Esophagus (tissue), 2 donors: ENCODE measurements around the gene WNT6. TPM values are rescaled to one million over a fixed set of nuclear protein-coding genes. Genes with fewer than 3 reads are reported as not detected.

ENCODE experiments used
- H3K27ac ChIP-seq, 2 donors: one replicate each; pipeline ENCODE4 v1.5.1; 2013; ENCODE audit warnings: low read depth in 2 of 2, mild to moderate bottlenecking in 2 of 2, inconsistent platforms in 1 of 2, low read length in 1 of 2, moderate library complexity in 1 of 2
- H3K27me3 ChIP-seq, 2 donors: one replicate each; pipeline ENCODE4 v1.6.1; 2013; ENCODE audit warnings: low read length in 2 of 2, control low read depth in 1 of 2, mild to moderate bottlenecking in 1 of 2; ENCODE audit not compliant: insufficient read depth in 2 of 2, control insufficient read depth in 1 of 2
- H3K36me3 ChIP-seq, 2 donors: one replicate each; pipeline ENCODE4 v1.6.1; 2013; ENCODE audit warnings: low read length in 1 of 2; ENCODE audit not compliant: control insufficient read depth in 2 of 2, insufficient read depth in 2 of 2
- H3K4me1 ChIP-seq, 2 donors: one replicate each; pipeline ENCODE4 v1.6.1; 2013; ENCODE audit warnings: low read length in 1 of 2; ENCODE audit not compliant: control insufficient read depth in 2 of 2, insufficient read depth in 2 of 2
- H3K4me3 ChIP-seq, 2 donors: one replicate each; pipeline ENCODE4 v1.5.1; 2013; ENCODE audit warnings: low read length in 2 of 2, mild to moderate bottlenecking in 2 of 2, low read depth in 1 of 2, moderate library complexity in 1 of 2
- H3K9me3 ChIP-seq, 2 donors: one replicate each; pipeline ENCODE4 v1.6.1; 2013; ENCODE audit warnings: mild to moderate bottlenecking in 2 of 2, low read depth in 1 of 2, low read length in 1 of 2, moderate library complexity in 1 of 2; ENCODE audit not compliant: control insufficient read depth in 2 of 2, insufficient read depth in 1 of 2
- WGBS, 2 donors: extraction: QIAGEN DNeasy Blood & Tissue Kit; methylation state at CpG; one replicate each; pipeline ENCODE4 v1.1.7; 2013; 5-methylcytosine and 5-hydroxymethylcytosine counted together
- polyA plus RNA-seq, 2 donors: library from polyadenylated mRNA; stranded (reverse); fragments of 200-250 nt; gene quantifications; one replicate each; pipeline ENCODE4 v1.2.3, GENCODE V29; 2013
- donor health status: healthy with polysubstance abuse.
- donor health status: Bipolar disorder and iron deficiency.

Gene WNT6
- polyA plus RNA-seq, 2 donors, result 0.31 to 0.76 TPM

DNA sequence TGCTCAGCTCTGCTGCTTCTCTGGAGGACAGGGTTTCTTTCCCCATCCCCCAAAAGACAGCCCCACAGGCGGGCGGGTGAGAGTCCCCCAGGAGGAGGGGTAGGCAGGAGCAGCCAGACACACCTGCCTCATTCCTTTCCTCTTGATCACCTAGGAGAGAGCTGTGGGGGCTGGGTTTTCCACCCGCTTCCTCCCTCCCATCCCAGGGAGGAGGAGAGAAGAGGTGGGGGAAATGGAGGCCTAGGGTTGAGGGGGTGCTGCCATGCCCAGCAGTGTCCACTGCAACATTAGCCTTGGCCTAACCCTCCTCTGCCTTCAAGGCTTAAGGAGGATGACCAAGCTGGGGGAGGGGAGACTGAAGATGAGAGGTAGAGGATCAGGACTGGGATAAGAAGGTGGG, 35.7 kb downstream of the WNT6 start:
- WGBS, 2 donors, result 48 to 55% methylated on average over 3 of the region's 3 CpGs
- no peaks in the 10 kb centered on the region for H3K36me3 ChIP-seq
- H3K27me3 ChIP-seq, result peaks cover 0 to 9% of the 10 kb centered on the region in 2 donors
- H3K4me1 ChIP-seq, result peaks cover 5 to 49% of the 10 kb centered on the region in 2 donors
- H3K27ac ChIP-seq, result peak overlapping the region; percentile 28 to 65
- no peak overlapping the region for H3K4me3 ChIP-seq
- H3K9me3 ChIP-seq, result peaks cover 0 to 2% of the 10 kb centered on the region in 2 donors

DNA sequence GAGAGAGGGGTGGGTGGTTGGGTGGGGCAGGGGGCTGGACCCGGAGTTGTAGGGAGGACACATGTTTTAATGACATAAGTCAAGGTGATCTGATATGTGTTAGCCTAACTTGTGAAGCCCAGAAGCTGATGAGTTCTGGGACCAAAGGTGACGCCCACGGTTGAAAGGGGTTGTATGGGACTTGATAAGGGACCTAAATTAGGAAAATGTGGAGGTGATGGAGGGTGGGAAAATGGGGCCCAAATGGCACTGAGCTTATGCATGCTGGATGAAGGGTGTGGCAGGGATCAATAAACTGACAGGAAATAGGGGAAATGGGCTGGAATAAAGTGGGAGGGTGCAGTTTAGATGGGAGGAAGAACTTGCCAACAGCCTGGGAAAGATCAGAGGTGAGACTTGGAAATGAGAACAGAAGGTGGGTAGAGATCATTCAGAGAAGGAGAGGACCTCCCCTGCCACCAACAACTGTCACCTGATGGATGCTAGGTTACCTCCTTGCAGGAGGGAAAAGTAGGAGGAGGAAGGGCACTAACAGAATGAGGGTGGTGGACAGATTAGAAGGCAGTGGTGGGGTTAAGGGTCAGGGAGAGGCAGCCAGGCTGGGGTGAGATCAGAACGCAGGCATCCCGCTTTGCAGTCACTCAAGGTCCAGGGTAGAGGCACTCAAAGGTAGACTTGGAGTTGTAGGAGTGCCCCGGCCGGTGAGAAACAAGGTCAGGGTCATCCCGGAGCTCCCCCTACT, 36.3 kb downstream of the WNT6 start:
- Histone ChIP-seq H3K4me3 (no peak overlapping the region), H3K36me3 (no peaks in the 10 kb centered on the region), H3K27ac (peak overlapping the region; percentile 45 to 61), H3K27me3 (peaks cover 0 to 9% of the 10 kb centered on the region in 2 donors), H3K4me1 (peaks cover 5 to 49% of the 10 kb centered on the region in 2 donors), H3K9me3 (peaks cover 0 to 2% of the 10 kb centered on the region in 2 donors)
- WGBS, 2 donors, result 21 to 25% methylated on average over 8 of the region's 8 CpGs

DNA sequence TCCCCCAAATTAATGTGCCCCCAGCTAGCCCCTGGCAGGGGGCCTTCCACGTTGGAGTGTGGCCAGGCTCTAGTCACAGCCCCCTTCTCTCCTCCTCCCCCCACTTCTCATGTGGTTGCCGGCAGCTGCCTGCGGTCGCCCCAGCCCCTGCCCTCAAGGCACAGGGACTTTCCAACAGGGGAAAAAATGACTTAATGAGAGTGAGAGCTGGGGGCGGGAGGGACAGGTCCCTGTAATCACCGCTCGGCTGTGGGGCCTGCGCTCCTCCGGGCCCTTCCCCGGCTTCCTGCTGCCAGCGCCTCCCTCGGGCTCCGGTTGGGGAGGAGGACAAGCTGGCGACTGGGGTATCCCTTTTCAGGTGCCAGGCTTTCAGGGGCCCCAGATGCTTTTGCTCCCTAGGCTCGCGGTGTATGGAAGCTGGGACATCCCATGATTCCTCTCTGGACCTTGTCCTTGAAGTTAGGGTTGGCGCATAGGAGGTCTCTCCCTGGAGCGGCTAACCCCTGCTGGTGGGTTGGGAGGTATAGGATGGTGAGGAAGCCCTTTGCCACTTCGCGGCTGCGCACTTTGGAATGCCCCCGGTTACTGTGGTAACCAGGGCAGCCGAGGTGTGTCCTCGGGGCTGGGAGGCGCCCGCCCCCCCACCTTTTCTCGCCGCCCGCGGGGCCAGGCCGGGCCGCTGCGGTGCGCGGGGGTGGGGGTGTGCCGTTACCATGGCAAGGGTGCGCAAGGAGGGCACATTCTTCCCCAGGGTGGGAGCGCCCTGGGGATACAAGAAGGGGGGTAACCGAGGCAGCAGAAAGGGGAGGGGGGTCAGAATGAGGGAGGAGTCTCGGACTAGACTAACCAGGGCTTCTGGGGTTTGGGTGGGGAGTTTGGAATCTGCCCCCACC, 37.1 kb downstream of the WNT6 start:
- WGBS, 2 donors, result 2% methylated on average over 35 to 40 of the region's 40 CpGs
- Histone ChIP-seq H3K27me3 (peaks cover 0 to 9% of the 10 kb centered on the region in 2 donors), H3K36me3 (no peaks in the 10 kb centered on the region), H3K27ac (peak overlapping the region; percentile 45 to 61), H3K4me1 (peaks cover 5 to 49% of the 10 kb centered on the region in 2 donors), H3K9me3 (peaks cover 0 to 2% of the 10 kb centered on the region in 2 donors), H3K4me3 (peak overlapping the region; percentile 0 to 12)

DNA sequence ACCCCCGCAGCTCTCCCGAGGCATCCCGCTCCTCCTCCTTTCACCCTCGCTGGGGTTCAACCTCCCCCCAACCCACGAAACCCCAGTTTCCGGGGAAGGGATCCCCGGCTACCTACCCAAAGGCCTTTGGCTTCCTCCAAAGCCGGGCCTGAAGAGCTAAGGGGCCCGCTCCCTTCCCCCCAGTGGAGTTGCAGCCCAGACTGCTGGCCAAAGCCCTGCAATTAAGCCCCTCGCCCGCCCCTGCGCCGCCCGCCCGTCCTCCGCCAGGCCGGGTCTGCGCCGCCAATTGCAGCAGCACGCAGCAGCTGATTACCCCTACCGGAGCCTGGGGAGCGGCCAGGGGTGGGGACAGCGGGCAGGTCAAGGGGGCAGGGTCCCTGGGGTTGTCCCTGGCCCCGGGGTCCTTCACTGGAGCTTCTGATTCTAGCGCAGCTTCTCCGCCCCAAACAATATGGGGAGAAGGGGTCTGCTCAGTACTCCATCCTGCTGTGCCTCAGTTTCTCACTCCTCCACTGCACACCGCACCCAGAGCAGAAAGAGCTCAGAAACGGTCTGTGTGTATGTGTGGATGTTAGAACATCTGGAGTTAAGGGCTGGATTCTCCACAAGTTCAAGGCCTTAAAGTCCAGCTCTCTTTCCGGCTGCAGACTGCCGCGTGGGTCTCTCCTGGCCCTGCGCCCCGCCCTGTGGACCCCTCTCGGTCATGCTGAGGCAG, 37.9 kb downstream of the WNT6 start:
- no peaks in the 10 kb centered on the region for H3K36me3 ChIP-seq
- H3K27me3 ChIP-seq, result peaks cover 0 to 9% of the 10 kb centered on the region in 2 donors
- 4 to 5% methylated on average over 33 to 34 of the region's 34 CpGs for WGBS, 2 donors
- H3K27ac ChIP-seq, result peak overlapping the region; percentile 12 to 54
- H3K9me3 ChIP-seq, result peaks cover 0 to 2% of the 10 kb centered on the region in 2 donors
- H3K4me3 ChIP-seq, result peak overlapping the region in 1 of 2 donors; percentile 0
- H3K4me1 ChIP-seq, result peaks cover 5 to 44% of the 10 kb centered on the region in 2 donors

DNA sequence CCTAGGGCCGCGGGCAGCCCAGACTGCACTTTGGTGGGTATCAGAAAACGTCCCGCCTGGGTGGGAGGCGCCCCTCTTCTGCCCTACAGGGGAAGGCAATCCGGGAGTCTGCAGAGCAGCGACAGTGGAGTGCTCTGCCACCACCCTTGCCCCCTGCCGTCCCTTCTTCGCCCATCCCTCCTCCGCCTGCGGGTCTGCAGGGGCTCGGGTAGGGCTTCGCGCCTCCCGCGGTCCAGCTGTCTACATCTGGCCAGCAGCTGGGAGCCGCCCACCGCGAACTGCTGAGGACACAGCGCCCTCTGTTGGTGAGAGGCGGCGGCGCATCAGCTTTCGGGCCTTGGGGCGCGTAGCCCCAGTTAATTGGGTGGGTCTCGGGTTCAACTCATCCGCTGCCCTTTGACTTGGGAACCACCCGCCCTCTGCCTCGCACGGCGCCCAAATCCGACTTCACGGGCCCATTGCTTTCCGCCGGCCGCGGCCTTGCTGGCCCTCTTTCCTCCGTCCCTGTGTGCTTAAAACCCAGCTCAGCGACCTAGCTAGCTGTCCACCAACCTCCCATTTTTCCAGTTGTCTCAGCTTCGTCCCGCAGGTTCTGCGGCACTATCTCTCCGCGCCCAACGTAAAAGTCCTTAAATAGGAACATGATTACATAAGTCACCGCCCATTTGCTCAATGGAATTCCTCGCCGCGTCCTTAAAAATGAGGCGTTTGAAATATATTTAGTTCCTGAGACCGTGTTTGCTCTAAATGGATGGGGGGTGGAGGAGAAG, 38.7 kb downstream of the WNT6 start:
- Histone ChIP-seq H3K9me3 (peaks cover 0 to 2% of the 10 kb centered on the region in 2 donors), H3K27ac (no peak overlapping the region), H3K4me3 (no peak overlapping the region), H3K36me3 (no peaks in the 10 kb centered on the region), H3K4me1 (peaks cover 5 to 36% of the 10 kb centered on the region in 2 donors), H3K27me3 (peaks cover 0 to 9% of the 10 kb centered on the region in 2 donors)
- WGBS, 2 donors, result 5 to 7% methylated on average over 43 to 52 of the region's 52 CpGs

DNA sequence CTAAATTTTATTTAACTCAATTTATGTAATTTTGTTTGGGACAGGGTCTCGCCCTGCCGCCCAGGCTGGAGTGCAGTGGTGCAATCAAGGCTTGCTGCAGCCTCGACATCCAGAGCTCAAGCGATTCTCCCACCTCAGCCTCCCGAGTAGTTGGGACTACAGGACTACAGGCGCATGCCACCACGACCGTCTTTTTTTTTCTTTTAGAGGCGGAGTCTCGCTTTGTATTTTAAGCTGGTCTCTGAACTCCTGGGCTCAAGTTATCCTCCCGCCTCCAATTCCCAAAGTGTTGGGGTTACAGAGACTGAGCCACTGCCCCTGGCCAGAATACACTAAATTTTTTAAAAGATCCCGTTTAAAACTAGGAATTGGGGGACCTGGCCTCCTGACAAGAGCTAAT, 39.5 kb downstream of the WNT6 start:
- H3K4me1 ChIP-seq, result peaks cover 5 to 34% of the 10 kb centered on the region in 2 donors
- H3K27me3 ChIP-seq, result peaks cover 0 to 9% of the 10 kb centered on the region in 2 donors
- no peak overlapping the region for H3K4me3 ChIP-seq
- no peaks in the 10 kb centered on the region for H3K36me3 ChIP-seq
- H3K9me3 ChIP-seq, result peaks cover 0 to 2% of the 10 kb centered on the region in 2 donors
- H3K27ac ChIP-seq, result no peak overlapping the region
- 51 to 58% methylated on average over 12 of the region's 12 CpGs for WGBS, 2 donors

DNA sequence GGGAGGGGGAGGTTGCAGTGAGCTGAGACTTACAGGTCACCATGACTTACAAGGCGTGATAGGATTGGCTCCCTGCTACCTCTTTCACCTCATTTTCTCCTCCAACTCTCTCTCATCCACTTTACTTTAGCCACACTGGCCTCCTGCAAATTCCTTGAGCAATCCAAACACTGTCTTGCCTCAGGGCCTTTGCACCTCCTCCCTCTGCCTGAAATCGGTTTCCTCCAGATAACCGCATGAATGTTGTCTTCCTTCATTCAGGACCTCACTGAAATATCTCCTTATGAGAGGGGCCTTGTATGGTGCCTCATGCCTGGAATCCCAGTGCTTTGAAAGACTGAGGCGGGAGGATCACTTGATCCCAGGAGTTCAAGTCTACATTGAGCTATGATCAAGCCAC, 42.8 kb downstream of the WNT6 start:
- H3K4me3 ChIP-seq, result no peak overlapping the region
- H3K36me3 ChIP-seq, result no peaks in the 10 kb centered on the region
- WGBS, 2 donors, result 88 to 90% methylated on average over 4 of the region's 4 CpGs
- no peak overlapping the region for H3K27ac ChIP-seq
- H3K4me1 ChIP-seq, result peaks cover 2 to 9% of the 10 kb centered on the region in 2 donors
- peaks cover 0 to 6% of the 10 kb centered on the region in 2 donors for H3K27me3 ChIP-seq
- H3K9me3 ChIP-seq, result peaks cover 0 to 2% of the 10 kb centered on the region in 2 donors

DNA sequence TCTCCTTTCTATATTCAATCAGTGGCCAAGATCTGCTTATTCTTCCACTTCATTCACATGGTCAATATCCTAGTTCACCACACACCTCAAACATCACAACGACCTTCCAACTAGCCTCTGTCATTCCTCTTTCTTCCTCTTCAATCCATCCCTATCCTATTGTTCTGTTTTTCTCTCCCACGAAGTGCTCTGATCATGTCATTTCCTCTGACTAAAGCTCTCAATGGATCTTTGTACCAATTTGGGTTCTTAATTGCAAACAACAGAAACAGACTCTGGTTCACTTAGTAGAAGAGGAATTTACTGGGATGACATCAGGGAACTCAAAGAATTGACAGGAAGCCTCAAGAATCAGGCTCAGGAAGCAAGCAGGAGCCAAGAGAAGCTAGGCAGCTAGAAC, 44.6 kb downstream of the WNT6 start:
- peaks cover 0 to under 1% of the 10 kb centered on the region in 2 donors for H3K4me1 ChIP-seq
- no peaks in the 10 kb centered on the region for H3K27me3 ChIP-seq
- no peak overlapping the region for H3K27ac ChIP-seq
- 30 to 38% methylated on average over 2 of the region's 2 CpGs for WGBS, 2 donors
- H3K4me3 ChIP-seq, result no peak overlapping the region
- H3K36me3 ChIP-seq, result no peaks in the 10 kb centered on the region
- H3K9me3 ChIP-seq, result no peaks in the 10 kb centered on the region
